ENCODE data around the gene EFL1. TPM values are rescaled to one million over a fixed set of nuclear protein-coding genes. Genes with fewer than 3 reads are reported as not detected.

The EFL1 gene
- total RNA-seq, 1 donor from 2014 or later, result 19.3 TPM

GRCh38 chr15:82106679-82107078, 155.9 kb downstream of the EFL1 start:
- Mint-ChIP-seq H3K4me1 (ENCODE audit: unreplicated experiment) (peaks cover 5% of the 10 kb centered on the region), H3K36me3 (ENCODE audit: low read depth, unreplicated experiment) (no peaks in the 10 kb centered on the region), H3K4me3 (ENCODE audit: unreplicated experiment) (no peak overlapping the region), H3K9me3 (ENCODE audit: unreplicated experiment) (no peaks in the 10 kb centered on the region), H3K27ac (ENCODE audit: unreplicated experiment) (no peak overlapping the region), H3K27me3 (ENCODE audit: unreplicated experiment) (peaks cover 3% of the 10 kb centered on the region)
- DNase-seq (ENCODE audit: low spot score), result no peak
- no peak for TF ChIP-seq CTCF (IDR thresholded peaks at IDR 0.05; ENCODE audit: unreplicated experiment)

- Mint-ChIP-seq H3K4me3 (ENCODE audit: unreplicated experiment) (no peak overlapping the region), H3K9me3 (ENCODE audit: unreplicated experiment) (no peaks in the 10 kb centered on the region), H3K27me3 (ENCODE audit: unreplicated experiment) (peaks cover 5% of the 10 kb centered on the region), H3K27ac (ENCODE audit: unreplicated experiment) (no peak overlapping the region), H3K36me3 (ENCODE audit: low read depth, unreplicated experiment) (no peaks in the 10 kb centered on the region), H3K4me1 (ENCODE audit: unreplicated experiment) (peaks cover 6% of the 10 kb centered on the region)
- TF ChIP-seq CTCF (IDR thresholded peaks at IDR 0.05; ENCODE audit: unreplicated experiment), result no peak
- no peak for DNase-seq (ENCODE audit: low spot score)
Measured at GRCh38 chr15:82105451-82106215, 156.9 kb downstream of the EFL1 start.

- no peak overlapping the region for H3K27ac Mint-ChIP-seq (ENCODE audit: unreplicated experiment)
Measured at GRCh38 chr15:82103468-82103867, 159.1 kb downstream of the EFL1 start.

GRCh38 chr15:82100111-82100929, 162.2 kb downstream of the EFL1 start:
- Mint-ChIP-seq H3K9me3 (ENCODE audit: unreplicated experiment) (no peaks in the 10 kb centered on the region), H3K27ac (ENCODE audit: unreplicated experiment) (no peak overlapping the region), H3K4me1 (ENCODE audit: unreplicated experiment) (peaks cover 9% of the 10 kb centered on the region), H3K4me3 (ENCODE audit: unreplicated experiment) (peak overlapping the region; percentile 47), H3K36me3 (ENCODE audit: low read depth, unreplicated experiment) (no peaks in the 10 kb centered on the region), H3K27me3 (ENCODE audit: unreplicated experiment) (peaks cover 6% of the 10 kb centered on the region)
- DNase-seq (ENCODE audit: low spot score), result no peak
- TF ChIP-seq CTCF (IDR thresholded peaks at IDR 0.05; ENCODE audit: unreplicated experiment), result no peak

More at GRCh38 chr15:82103468-82103867, 159.1 kb downstream of the EFL1 start:
- TF ChIP-seq CTCF (IDR thresholded peaks at IDR 0.05; ENCODE audit: unreplicated experiment), result no peak
- no peak overlapping the region for H3K4me3 Mint-ChIP-seq (ENCODE audit: unreplicated experiment)
- H3K27me3 Mint-ChIP-seq (ENCODE audit: unreplicated experiment), result peaks cover 6% of the 10 kb centered on the region
- H3K9me3 Mint-ChIP-seq (ENCODE audit: unreplicated experiment), result no peaks in the 10 kb centered on the region
- DNase-seq (ENCODE audit: low spot score), result no peak
- peaks cover 9% of the 10 kb centered on the region for H3K4me1 Mint-ChIP-seq (ENCODE audit: unreplicated experiment)
- no peaks in the 10 kb centered on the region for H3K36me3 Mint-ChIP-seq (ENCODE audit: low read depth, unreplicated experiment)

GRCh38 chr15:82098674-82099073, 163.9 kb downstream of the EFL1 start:
- Mint-ChIP-seq H3K36me3 (ENCODE audit: low read depth, unreplicated experiment) (no peaks in the 10 kb centered on the region), H3K9me3 (ENCODE audit: unreplicated experiment) (no peaks in the 10 kb centered on the region), H3K27ac (ENCODE audit: unreplicated experiment) (no peak overlapping the region), H3K4me3 (ENCODE audit: unreplicated experiment) (no peak overlapping the region), H3K27me3 (ENCODE audit: unreplicated experiment) (peaks cover 6% of the 10 kb centered on the region), H3K4me1 (ENCODE audit: unreplicated experiment) (peaks cover 9% of the 10 kb centered on the region)
- no peak for TF ChIP-seq CTCF (IDR thresholded peaks at IDR 0.05; ENCODE audit: unreplicated experiment)
- DNase-seq (ENCODE audit: low spot score), result no peak

All from endothelial cell (in vitro differentiated cells).